HG02678 (cell line): ENCODE results near the gene FANK1.

ENCODE experiments used
- ATAC-seq: cut with Tn5 transposase; IDR thresholded peaks from one replicate; pipeline ENCODE4 v1.9.1; 2021; ENCODE audit warnings: mild to moderate bottlenecking, moderate library complexity; ENCODE audit not compliant: unreplicated experiment

FANK1 gene

GRCh38 chr10:126058507-126058906 lies 162.1 kb downstream of the FANK1 start:
- ATAC-seq, result no peak
